ENCODE data around the gene ZNRD2. TPM values are rescaled to one million over a fixed set of nuclear protein-coding genes. Genes with fewer than 3 reads are reported as not detected.
A peak's percentile ranks its signal among the peaks of the same experiment; 100 is the strongest.

ZNRD2 gene
- total and polyA plus RNA-seq, 2 of the 8 experiments (the other 6 are each of a cell fraction or from before 2014, with no cell fraction given) = 53.4 to 125 TPM

GRCh38 chr11:65611758-65612603, 41.7 kb downstream of the ZNRD2 start:
- H3K4me3 ChIP-seq (ENCODE audit: extremely low read depth in 1 of 4, insufficient read depth in 2 of 4, low read depth in 3 of 4, low read length in 4 of 4) = 0 out of 8 replicates have a peak overlapping the region, but pooled peaks of 1 of the 4 experiments have one; percentile 88
- POLR2A ChIA-PET (ENCODE audit: partially characterized antibody) = interaction anchor here (1.0 to 4.4 kb wide), 5 partner anchors 11 to 189 kb away, joined by 3 to 41 read pairs (median 5); partner anchors contain the start of genes KCNK7 and NEAT1

More at GRCh38 chr11:65611758-65612603, 41.7 kb downstream of the ZNRD2 start:
- 0 out of 2 replicates have a peak overlapping the region, but pooled peaks have one; percentile 50 for H2BK12ac ChIP-seq (ENCODE audit: low read depth, low read length)
- no peak overlapping the region for H3K27ac ChIP-seq (ENCODE audit: low read depth, low read length)
- H3K23ac ChIP-seq (ENCODE audit: insufficient read length) = no peak overlapping the region
- FAIRE-seq = no peak
- no peak overlapping the region for H2AFZ ChIP-seq (ENCODE audit: low read length)
- H3K79me1 ChIP-seq (ENCODE audit: low read depth, low read length) = peaks cover 28% of the 10 kb centered on the region
- H3K36me3 ChIP-seq (ENCODE audit: control insufficient read depth in 2 of 4, insufficient read depth in 4 of 4, low read length in 3 of 4) = no peaks in the 10 kb centered on the region
- H2BK5ac ChIP-seq (ENCODE audit: low read depth, low read length) = no peak overlapping the region; the same call in 1 of the 2 replicates
- H3K4me1 ChIP-seq (replicated peaks in 1 of 4; ENCODE audit: control insufficient read depth in 3 of 4, insufficient read depth in 4 of 4, low read length in 3 of 4) = peaks cover 0 to 29% (median 15%) of the 10 kb centered on the region in 4 experiments; a peak in 5 of 7 replicates
- no peak overlapping the region for H2AK5ac ChIP-seq (ENCODE audit: low read depth, low read length)
- peaks cover 3 to 24% of the 10 kb centered on the region in 2 experiments for H4K20me1 ChIP-seq (replicated peaks in 1 of 2; ENCODE audit: control insufficient read depth in 1 of 2, insufficient read depth in 2 of 2, low read length in 2 of 2)
- H2BK20ac ChIP-seq (ENCODE audit: low read length) = no peak overlapping the region
- no peak overlapping the region for H3K14ac ChIP-seq (ENCODE audit: insufficient read length)
- no peak overlapping the region for H2BK120ac ChIP-seq (replicated peaks; ENCODE audit: low read depth, low read length)
- peaks cover 23% of the 10 kb centered on the region for H3K23me2 ChIP-seq (ENCODE audit: low read depth, low read length)
- CTCF ChIA-PET (ENCODE audit: partially characterized antibody) = interaction anchor here (0.7 to 14.8 kb wide), 6 partner anchors 8 to 70 kb away, joined by 3 to 227 read pairs (median 8); partner anchors contain the start of gene KCNK7
- H2BK15ac ChIP-seq (ENCODE audit: low read length) = no peak overlapping the region
- H3K27me3 ChIP-seq (replicated peaks in 1 of 4; ENCODE audit: control insufficient read depth in 3 of 4, extremely low read depth in 1 of 4, insufficient read depth in 3 of 4, low read length in 3 of 4) = no peaks in the 10 kb centered on the region; a peak in 1 of 7 replicates
- H3K9ac ChIP-seq (replicated peaks in 1 of 4; ENCODE audit: extremely low read depth in 1 of 4, low read depth in 3 of 4, low read length in 3 of 4) = no peak overlapping the region
- TF ChIP-seq SP1 (IDR thresholded peaks at IDR 0.05; ENCODE audit: low read depth, low read length) (no peak), CEBPB (IDR thresholded peaks at IDR 0.05; ENCODE audit: low read depth, low read length) (no peak), CBX8 (IDR thresholded peaks at IDR 0.05; ENCODE audit: borderline replicate concordance, low read depth, low read length) (no peak), BACH1 (IDR thresholded peaks at IDR 0.05; ENCODE audit: low read length) (no peak), NRF1 (IDR thresholded peaks at IDR 0.05; ENCODE audit: low read depth, low read length) (no peak), JUND (IDR thresholded peaks at IDR 0.05; ENCODE audit: low read length) (no peak), KDM4A (IDR thresholded peaks at IDR 0.05; ENCODE audit: low read depth, low read length, severe bottlenecking) (no peak), SRF (IDR thresholded peaks at IDR 0.05; ENCODE audit: low read depth, low read length) (no peak), FOSL1 (IDR thresholded peaks at IDR 0.05; ENCODE audit: insufficient read depth, low read depth, low read length) (no peak)
- H3K56ac ChIP-seq (replicated peaks; ENCODE audit: insufficient read length, low read depth, low read length) = no peak overlapping the region
- H4K5ac ChIP-seq (ENCODE audit: insufficient read length, low read depth, low read length) = no peak overlapping the region
- H4K8ac ChIP-seq (ENCODE audit: extremely low read depth, insufficient read depth, low read length) = no peak overlapping the region
- H3K79me2 ChIP-seq (ENCODE audit: control insufficient read depth in 1 of 2, insufficient read depth in 2 of 2, low read length in 2 of 2) = peaks cover 11 to 20% of the 10 kb centered on the region in 2 experiments
- no peak overlapping the region for H4K91ac ChIP-seq (replicated peaks; ENCODE audit: insufficient read length, low read length)
- H3K9me3 ChIP-seq (ENCODE audit: insufficient read depth in 2 of 2, low read depth in 1 of 2, low read length in 1 of 2) = no peaks in the 10 kb centered on the region
- H3K18ac ChIP-seq (ENCODE audit: extremely low read depth, low read length) = no peak overlapping the region
- H3K4ac ChIP-seq (replicated peaks; ENCODE audit: insufficient read length, low read depth, low read length) = no peak overlapping the region
- peak overlapping the region in 1 of 2 experiments; percentile 87; a peak in 1 of 4 replicates for H3K4me2 ChIP-seq (ENCODE audit: insufficient read depth in 1 of 2, low read depth in 2 of 2, low read length in 2 of 2)
- 85% methylated on average over 12 of the region's 12 CpGs; no CpG with 5 or more reads in 1 of the 2 experiments for WGBS, 2 experiments (ENCODE audit: extremely low coverage in 1 of 2, insufficient coverage in 1 of 2, insufficient read length in 1 of 2, insufficient replicate concordance in 2 of 2, low coverage in 1 of 2, low lambda C conversion rate in 2 of 2, missing lambda C conversion rate in 1 of 2)
- DNase-seq (ENCODE audit: low read depth in 1 of 2, low spot score in 2 of 2) = no peak
